Mesothelial cell of epicardium (in vitro differentiated cells): ENCODE data around the gene TBPL1. TPM values are rescaled to one million over a fixed set of nuclear protein-coding genes. Genes with fewer than 3 reads are reported as not detected.

Source experiments
- DNase-seq, 2 experiments: peaks; one replicate each; pipeline ENCODE4 v3.0.0; 2021; ENCODE audit warnings: low spot score in 2 of 2; ENCODE audit not compliant: unreplicated experiment in 2 of 2
- H3K27ac Mint-ChIP-seq: 2 replicates; pipeline ENCODE4 v1.8.0; 2021; ENCODE audit warnings: mixed read lengths
- H3K27me3 Mint-ChIP-seq: 2 replicates; pipeline ENCODE4 v1.8.0; 2021; ENCODE audit warnings: low read depth, mixed read lengths
- H3K36me3 Mint-ChIP-seq: 2 replicates; pipeline ENCODE4 v1.8.0; 2021; ENCODE audit warnings: mixed read lengths
- H3K4me1 Mint-ChIP-seq: 2 replicates; pipeline ENCODE4 v1.8.0; 2021; ENCODE audit warnings: mixed read lengths
- H3K4me3 Mint-ChIP-seq: 2 replicates; pipeline ENCODE4 v1.8.0; 2021; ENCODE audit warnings: mild to moderate bottlenecking, moderate library complexity, mixed read lengths
- H3K9me3 Mint-ChIP-seq: 2 replicates; pipeline ENCODE4 v1.8.0; 2021; ENCODE audit warnings: mixed read lengths
- total RNA-seq: library from RNA; stranded (reverse); gene quantifications from 3 replicates; pipeline ENCODE4 v1.2.1, GENCODE V29; 2021
- TF ChIP-seq, protein P1 (sequence below): fragments of 200-600 bp; sonication (generic); IDR thresholded peaks from one replicate; pipeline ENCODE4 v1.5.0; 2021; ENCODE audit warnings: antibody characterized with exemption; ENCODE audit not compliant: unreplicated experiment

Gene TBPL1
- total RNA-seq, 1 donor from 2014 or later = 31.0 TPM

DNA sequence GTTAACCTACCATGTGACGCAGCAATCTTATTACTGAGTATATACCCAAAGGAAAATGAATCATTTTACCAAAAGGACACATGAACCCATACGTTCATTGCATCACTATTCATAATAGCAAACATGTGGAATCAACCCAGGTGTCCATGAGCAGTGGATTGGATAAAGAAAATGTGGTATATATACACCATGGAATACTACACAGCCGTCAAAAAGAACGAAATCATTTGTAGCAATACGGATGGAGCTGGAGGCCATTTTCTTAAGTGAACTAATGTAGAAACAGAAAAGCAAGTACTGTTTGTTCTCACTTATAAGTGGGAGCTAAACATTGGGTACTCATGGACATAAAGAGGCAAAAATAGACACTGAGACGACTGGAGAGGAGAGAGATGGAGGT lies 44.2 kb downstream of the TBPL1 start:
- H3K4me3 Mint-ChIP-seq = no peak overlapping the region
- no peaks in the 10 kb centered on the region for H3K9me3 Mint-ChIP-seq
- H3K36me3 Mint-ChIP-seq = peaks cover 3% of the 10 kb centered on the region
- TF ChIP-seq, protein P1, sequence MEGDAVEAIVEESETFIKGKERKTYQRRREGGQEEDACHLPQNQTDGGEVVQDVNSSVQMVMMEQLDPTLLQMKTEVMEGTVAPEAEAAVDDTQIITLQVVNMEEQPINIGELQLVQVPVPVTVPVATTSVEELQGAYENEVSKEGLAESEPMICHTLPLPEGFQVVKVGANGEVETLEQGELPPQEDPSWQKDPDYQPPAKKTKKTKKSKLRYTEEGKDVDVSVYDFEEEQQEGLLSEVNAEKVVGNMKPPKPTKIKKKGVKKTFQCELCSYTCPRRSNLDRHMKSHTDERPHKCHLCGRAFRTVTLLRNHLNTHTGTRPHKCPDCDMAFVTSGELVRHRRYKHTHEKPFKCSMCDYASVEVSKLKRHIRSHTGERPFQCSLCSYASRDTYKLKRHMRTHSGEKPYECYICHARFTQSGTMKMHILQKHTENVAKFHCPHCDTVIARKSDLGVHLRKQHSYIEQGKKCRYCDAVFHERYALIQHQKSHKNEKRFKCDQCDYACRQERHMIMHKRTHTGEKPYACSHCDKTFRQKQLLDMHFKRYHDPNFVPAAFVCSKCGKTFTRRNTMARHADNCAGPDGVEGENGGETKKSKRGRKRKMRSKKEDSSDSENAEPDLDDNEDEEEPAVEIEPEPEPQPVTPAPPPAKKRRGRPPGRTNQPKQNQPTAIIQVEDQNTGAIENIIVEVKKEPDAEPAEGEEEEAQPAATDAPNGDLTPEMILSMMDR = no peak
- no peak overlapping the region for H3K27ac Mint-ChIP-seq
- DNase-seq = no peak
- H3K27me3 Mint-ChIP-seq = no peaks in the 10 kb centered on the region
- peaks cover 9% of the 10 kb centered on the region for H3K4me1 Mint-ChIP-seq

DNA sequence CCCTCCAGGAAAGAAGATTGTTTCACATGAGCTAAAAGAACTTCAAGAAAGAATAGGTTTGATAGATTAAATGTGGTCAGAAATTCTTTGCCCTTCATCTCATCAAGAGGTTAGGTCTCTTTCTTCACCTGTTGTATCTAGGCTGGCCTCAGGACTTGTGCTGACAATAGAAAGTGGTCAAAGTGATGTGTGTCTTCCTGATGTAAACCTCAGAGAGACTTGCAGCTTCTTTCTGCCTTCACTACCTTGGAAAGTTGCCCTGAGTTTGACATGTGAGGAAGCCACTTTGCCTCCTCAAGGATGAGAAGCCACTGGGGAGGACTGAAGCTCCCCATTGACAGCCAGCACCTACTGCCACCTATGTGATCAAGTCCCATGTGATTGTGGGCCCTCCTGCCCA lies 46.3 kb downstream of the TBPL1 start:
- Mint-ChIP-seq H3K9me3 (no peaks in the 10 kb centered on the region), H3K27me3 (no peaks in the 10 kb centered on the region), H3K4me1 (peaks cover 9% of the 10 kb centered on the region), H3K4me3 (no peak overlapping the region), H3K27ac (no peak overlapping the region), H3K36me3 (peaks cover 8% of the 10 kb centered on the region)
- DNase-seq = no peak
- TF ChIP-seq, protein P1 = no peak

DNA sequence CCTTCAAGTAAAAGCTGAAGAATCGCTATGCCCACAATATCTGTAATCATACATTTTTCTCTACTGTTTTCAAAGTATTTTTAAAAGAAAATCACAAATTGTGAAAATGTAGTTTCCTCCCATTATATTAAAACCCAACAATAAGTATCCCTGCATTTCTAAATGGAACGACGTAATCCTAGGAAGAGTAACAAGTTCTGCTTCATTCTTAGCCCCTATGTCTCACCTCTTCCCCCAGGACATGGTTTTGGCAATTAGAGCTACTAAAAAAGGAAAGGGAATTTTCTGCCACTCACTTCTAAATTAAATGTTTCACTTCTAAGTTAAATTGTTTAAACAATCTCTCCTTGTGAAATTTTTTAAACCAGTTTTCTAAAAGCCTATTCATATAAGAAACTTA lies 47.4 kb downstream of the TBPL1 start:
- no peaks in the 10 kb centered on the region for H3K9me3 Mint-ChIP-seq
- no peak for DNase-seq
- peaks cover 9% of the 10 kb centered on the region for H3K4me1 Mint-ChIP-seq
- TF ChIP-seq, protein P1 = no peak
- H3K4me3 Mint-ChIP-seq = no peak overlapping the region
- no peaks in the 10 kb centered on the region for H3K27me3 Mint-ChIP-seq
- peak overlapping the region; percentile 79 for H3K27ac Mint-ChIP-seq
- H3K36me3 Mint-ChIP-seq = peaks cover 8% of the 10 kb centered on the region

DNA sequence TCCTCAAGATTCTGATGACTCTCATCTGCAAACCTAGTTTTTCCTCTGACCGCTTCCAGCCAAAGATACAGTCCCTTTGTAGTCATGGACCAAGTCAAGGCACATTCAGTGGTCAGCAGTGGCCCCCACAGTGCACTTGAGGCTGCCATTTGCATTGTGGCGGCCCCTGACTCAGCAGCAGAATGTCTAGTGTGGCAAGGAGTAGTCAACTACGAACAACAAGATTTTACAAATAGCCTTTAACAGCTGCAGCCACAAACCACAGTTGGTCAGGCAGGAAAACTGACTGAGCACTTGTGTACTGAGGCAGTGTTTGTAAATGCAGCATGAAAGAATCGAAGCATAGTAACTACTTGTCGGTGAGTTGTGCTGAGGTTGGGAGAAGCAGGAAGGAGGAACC lies 49.8 kb downstream of the TBPL1 start:
- H3K4me3 Mint-ChIP-seq = no peak overlapping the region
- peaks cover 7% of the 10 kb centered on the region for H3K4me1 Mint-ChIP-seq
- H3K9me3 Mint-ChIP-seq = no peaks in the 10 kb centered on the region
- no peak for DNase-seq
- H3K27ac Mint-ChIP-seq = no peak overlapping the region
- H3K36me3 Mint-ChIP-seq = peaks cover 14% of the 10 kb centered on the region
- TF ChIP-seq, protein P1 = no peak
- H3K27me3 Mint-ChIP-seq = no peaks in the 10 kb centered on the region

DNA sequence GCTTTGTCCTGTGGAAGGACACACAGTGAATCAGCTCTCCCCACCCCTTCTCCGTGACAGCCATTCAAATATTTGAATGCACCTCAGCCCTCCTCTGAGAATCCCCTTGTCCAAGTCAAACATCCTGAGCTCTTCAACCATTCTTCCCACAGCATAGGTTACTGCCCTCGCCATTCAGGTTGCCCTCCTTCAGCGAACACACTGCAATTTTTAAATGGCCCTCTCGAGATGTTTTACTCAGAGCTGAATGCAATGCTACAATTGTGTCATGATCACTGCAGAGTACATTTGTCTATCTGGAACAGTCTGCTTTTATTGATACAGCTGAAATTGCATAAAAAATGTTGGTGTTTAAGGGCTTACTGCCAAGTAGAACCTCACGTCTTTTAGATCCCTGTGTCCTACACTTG lies 50.5 kb downstream of the TBPL1 start:
- H3K27ac Mint-ChIP-seq = no peak overlapping the region
- peaks cover 14% of the 10 kb centered on the region for H3K36me3 Mint-ChIP-seq
- H3K9me3 Mint-ChIP-seq = no peaks in the 10 kb centered on the region
- H3K27me3 Mint-ChIP-seq = no peaks in the 10 kb centered on the region
- H3K4me1 Mint-ChIP-seq = peaks cover 7% of the 10 kb centered on the region
- H3K4me3 Mint-ChIP-seq = no peak overlapping the region
- no peak for DNase-seq
- TF ChIP-seq, protein P1 = no peak

DNA sequence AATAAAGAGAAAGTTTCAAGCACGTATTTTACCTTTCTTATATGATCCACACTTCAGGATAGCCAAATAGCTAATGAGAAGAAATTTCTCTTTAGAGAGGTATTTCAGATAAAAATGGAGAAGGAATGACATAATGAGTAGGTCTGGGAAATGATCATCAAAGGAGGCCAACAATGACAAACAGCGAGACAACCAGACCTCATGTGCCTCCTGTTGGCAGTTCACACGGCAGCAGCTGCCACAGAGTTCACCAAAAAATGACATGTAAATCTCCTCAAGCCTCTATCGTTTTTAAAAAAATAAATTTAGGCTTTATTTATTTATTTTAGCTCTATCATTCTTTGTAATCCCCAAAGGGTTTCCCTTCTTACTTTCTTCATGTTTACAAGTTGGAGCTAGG lies 51.7 kb downstream of the TBPL1 start:
- no peak overlapping the region for H3K4me3 Mint-ChIP-seq
- no peak overlapping the region for H3K27ac Mint-ChIP-seq
- H3K27me3 Mint-ChIP-seq = no peaks in the 10 kb centered on the region
- TF ChIP-seq, protein P1 = no peak
- peaks cover 7% of the 10 kb centered on the region for H3K4me1 Mint-ChIP-seq
- peaks cover 13% of the 10 kb centered on the region for H3K36me3 Mint-ChIP-seq
- DNase-seq = no peak
- no peaks in the 10 kb centered on the region for H3K9me3 Mint-ChIP-seq
